Type B pancreatic cell (in vitro differentiated cells): ENCODE measurements around the gene HEATR5A. TPM values are rescaled to one million over a fixed set of nuclear protein-coding genes. Genes with fewer than 3 reads are reported as not detected.
A peak's percentile ranks its signal among the peaks of the same experiment; 100 is the strongest.
"Not testable (repeated sequence)": the region's sequence is repeated elsewhere in the genome, so short reads cannot be mapped to it uniquely, and the experiment has no call there.

Experiments
- DNase-seq: peaks from one replicate; pipeline ENCODE4 v3.0.0; 2021; ENCODE audit warnings: mixed read lengths; ENCODE audit not compliant: unreplicated experiment; ENCODE audit errors: extremely low spot score
- H3K27ac Mint-ChIP-seq: 2 replicates; pipeline ENCODE4 v1.8.0; 2021; ENCODE audit warnings: mild to moderate bottlenecking, mixed read lengths
- H3K27me3 Mint-ChIP-seq: 2 replicates; pipeline ENCODE4 v1.8.0; 2021; ENCODE audit warnings: mixed read lengths
- H3K36me3 Mint-ChIP-seq: 2 replicates; pipeline ENCODE4 v1.8.0; 2021; ENCODE audit warnings: mixed read lengths
- H3K4me1 Mint-ChIP-seq: one replicate; pipeline ENCODE4 v1.8.0; 2021; ENCODE audit warnings: mixed read lengths; ENCODE audit not compliant: unreplicated experiment
- H3K4me3 Mint-ChIP-seq: 2 replicates; pipeline ENCODE4 v1.8.0; 2021; ENCODE audit warnings: mild to moderate bottlenecking, mixed read lengths
- H3K9me3 Mint-ChIP-seq: 2 replicates; pipeline ENCODE4 v1.8.0; 2021; ENCODE audit warnings: mixed read lengths
- total RNA-seq: library from RNA; stranded (reverse); gene quantifications from 2 replicates; pipeline ENCODE4 v1.2.1, GENCODE V29; 2021; ENCODE audit warnings: low replicate concordance
- TF ChIP-seq, protein P1 (sequence below): fragments of 200-600 bp; sonication (generic); conservative IDR thresholded peaks from 2 replicates; pipeline ENCODE4 v1.5.0; 2021; ENCODE audit warnings: antibody characterized with exemption, mild to moderate bottlenecking

The HEATR5A gene
- total RNA-seq, 1 donor from 2014 or later: 26.3 TPM

DNA sequence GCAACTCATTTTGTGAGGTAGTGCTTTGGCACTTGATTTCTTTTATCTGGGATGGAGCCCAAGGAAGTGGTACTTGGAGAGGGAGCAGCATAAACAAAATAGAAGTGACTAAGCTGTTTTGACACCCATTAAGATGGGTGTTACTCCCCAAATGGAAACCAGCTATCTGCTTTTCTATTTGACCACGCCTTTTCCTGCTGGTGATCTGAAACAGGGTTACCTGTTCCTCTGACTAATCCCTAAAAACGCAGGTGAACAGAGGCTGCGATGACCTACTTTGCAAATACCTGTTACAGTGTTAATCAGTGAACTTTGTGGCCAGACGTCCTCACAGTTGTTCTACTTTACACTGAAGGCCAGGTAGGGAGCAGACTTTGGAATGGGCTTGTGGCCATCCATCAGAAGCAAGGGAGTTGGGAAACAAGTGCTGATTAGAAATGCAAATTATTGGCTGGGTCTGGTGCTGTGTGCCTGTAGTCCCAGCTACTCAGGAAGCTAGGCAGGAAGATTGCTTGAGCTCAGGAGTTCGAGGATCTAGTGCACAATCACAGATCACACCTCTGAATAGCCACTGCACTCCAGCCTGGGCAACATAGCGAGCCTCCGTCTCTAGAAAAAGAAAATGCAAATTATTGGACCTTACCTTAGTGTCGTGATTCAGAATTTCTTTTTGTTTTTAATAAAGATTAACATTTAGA, 154.5 kb downstream of the HEATR5A start:
- H3K27ac Mint-ChIP-seq: no peak overlapping the region
- H3K4me1 Mint-ChIP-seq: peaks cover 17% of the 10 kb centered on the region
- no peaks in the 10 kb centered on the region for H3K9me3 Mint-ChIP-seq
- no peaks in the 10 kb centered on the region for H3K36me3 Mint-ChIP-seq
- no peak for DNase-seq
- no peak overlapping the region for H3K4me3 Mint-ChIP-seq
- TF ChIP-seq, protein P1, sequence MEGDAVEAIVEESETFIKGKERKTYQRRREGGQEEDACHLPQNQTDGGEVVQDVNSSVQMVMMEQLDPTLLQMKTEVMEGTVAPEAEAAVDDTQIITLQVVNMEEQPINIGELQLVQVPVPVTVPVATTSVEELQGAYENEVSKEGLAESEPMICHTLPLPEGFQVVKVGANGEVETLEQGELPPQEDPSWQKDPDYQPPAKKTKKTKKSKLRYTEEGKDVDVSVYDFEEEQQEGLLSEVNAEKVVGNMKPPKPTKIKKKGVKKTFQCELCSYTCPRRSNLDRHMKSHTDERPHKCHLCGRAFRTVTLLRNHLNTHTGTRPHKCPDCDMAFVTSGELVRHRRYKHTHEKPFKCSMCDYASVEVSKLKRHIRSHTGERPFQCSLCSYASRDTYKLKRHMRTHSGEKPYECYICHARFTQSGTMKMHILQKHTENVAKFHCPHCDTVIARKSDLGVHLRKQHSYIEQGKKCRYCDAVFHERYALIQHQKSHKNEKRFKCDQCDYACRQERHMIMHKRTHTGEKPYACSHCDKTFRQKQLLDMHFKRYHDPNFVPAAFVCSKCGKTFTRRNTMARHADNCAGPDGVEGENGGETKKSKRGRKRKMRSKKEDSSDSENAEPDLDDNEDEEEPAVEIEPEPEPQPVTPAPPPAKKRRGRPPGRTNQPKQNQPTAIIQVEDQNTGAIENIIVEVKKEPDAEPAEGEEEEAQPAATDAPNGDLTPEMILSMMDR: no peak
- no peaks in the 10 kb centered on the region for H3K27me3 Mint-ChIP-seq

DNA sequence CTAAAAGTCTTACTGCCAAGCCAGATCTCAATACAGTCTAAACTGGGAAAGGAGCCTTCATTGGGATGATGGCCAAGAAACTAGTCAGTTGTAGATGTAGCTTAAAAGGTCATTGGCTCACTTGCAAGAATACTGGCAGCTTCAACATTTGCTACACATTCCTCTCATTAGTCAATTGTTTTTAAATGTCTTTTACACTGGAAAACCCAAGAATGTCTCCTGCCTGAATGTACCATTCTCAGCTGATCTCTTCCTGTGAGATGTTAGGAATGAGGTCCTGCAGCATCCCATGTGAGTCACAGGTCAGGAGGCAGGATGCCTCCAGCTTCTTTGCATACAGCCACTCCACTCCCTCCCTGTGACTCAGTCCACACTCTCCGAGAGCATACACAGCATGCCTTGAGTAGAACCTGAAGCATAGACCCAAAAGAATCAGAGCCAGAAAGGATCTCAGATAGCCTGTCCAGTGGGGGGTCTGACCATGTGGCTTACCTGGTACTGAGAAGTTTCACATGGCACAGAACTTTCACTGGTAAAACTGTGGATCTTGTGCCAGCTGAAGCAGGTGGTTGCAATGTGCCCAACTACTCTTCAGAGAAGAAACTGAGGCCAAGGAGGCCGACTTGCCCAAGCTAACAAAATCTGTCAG, 156.7 kb downstream of the HEATR5A start:
- TF ChIP-seq, protein P1: no peak
- Mint-ChIP-seq H3K27ac (peak overlapping the region; percentile 82), H3K27me3 (no peaks in the 10 kb centered on the region), H3K4me3 (peak overlapping the region; percentile 33), H3K36me3 (no peaks in the 10 kb centered on the region), H3K4me1 (peaks cover 17% of the 10 kb centered on the region), H3K9me3 (no peaks in the 10 kb centered on the region)
- no peak for DNase-seq

DNA sequence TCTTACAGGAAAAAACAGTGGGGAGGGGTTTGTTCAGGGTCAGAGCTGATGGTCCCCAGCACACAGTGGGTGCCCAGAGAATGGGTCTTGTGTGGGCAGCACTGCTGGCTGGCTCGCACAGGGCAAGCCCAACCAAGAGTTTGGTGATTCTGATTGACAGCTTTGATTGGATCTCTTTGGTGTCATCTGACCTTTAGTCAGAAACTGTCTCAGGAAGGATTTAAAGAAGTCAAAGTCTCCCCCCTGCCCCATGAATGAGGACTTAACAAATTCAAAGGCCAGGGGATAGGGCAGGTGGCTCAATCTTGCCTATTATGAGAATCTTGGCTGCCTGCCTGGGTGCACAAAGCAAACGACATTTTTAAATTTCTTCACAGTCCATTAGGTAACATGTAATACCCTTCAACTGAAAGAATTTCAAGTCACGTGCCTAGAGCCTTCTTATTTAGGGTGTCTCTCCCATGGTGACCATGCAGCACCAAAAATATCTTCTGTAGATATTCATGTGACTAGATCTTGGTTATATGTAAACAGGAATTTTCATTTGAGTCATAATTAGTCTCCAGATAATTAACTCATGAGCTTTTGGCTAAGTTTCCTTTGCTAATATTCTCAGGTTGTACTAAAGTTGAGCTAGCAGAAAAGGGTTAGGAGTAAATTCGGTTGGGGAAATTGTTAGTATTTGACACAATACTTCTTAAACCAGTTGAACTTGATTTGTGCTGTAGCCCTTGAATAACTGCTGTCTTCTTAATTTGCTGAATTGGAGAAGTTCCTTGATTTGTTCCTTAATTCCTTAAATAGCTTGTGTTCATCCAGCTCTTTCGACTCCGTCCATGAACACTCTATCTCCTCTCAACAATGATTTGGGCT, 158.3 kb downstream of the HEATR5A start:
- TF ChIP-seq, protein P1: no peak
- Mint-ChIP-seq H3K4me1 (peaks cover 17% of the 10 kb centered on the region), H3K9me3 (no peaks in the 10 kb centered on the region), H3K4me3 (peak overlapping the region; percentile 4), H3K36me3 (no peaks in the 10 kb centered on the region), H3K27ac (peak overlapping the region; percentile 81), H3K27me3 (no peaks in the 10 kb centered on the region)
- no peak for DNase-seq

DNA sequence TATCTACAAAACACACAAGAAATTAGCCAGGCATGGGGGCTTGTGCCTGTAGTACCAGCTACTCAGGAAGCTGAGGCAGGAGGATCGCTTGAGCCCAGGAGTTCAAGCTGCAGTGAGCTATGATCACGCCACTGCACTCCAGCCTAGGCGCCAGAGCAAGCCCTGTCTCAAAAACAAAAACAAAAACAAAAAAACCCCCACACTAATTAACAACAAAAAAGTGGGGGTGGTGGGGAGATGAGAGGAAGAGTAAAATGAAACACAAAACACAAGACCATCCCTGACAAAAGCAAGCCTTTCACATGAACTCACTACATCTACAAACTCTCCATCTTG, 158.9 kb downstream of the HEATR5A start:
- TF ChIP-seq, protein P1: no peak
- Mint-ChIP-seq H3K27ac (peak overlapping the region; percentile 81), H3K4me3 (no peak overlapping the region), H3K4me1 (peaks cover 17% of the 10 kb centered on the region), H3K9me3 (no peaks in the 10 kb centered on the region), H3K27me3 (no peaks in the 10 kb centered on the region), H3K36me3 (no peaks in the 10 kb centered on the region)
- DNase-seq: no peak

DNA sequence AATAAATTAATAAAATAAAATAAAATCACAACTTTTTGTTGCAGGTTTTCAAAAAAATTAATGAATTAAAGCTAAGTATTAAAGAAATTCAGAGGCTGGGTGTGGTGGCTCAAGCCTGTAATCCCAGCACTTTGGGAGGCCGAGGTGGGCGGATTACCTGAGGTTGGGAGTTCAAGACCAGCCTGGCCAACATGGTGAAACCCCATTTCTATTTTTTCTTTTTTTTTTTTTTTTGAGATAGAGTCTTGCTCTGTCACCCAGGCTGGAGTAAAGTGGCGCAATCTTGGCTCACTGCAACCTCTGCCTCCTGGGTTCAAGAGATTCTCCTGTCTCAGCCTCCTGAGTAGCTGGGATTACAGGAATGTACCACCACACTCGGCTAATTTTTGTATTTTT, 161.3 kb downstream of the HEATR5A start:
- H3K36me3 Mint-ChIP-seq, H3K27me3 Mint-ChIP-seq, DNase-seq, H3K9me3 Mint-ChIP-seq, H3K4me3 Mint-ChIP-seq, H3K27ac Mint-ChIP-seq: not testable (repeated sequence)
- peaks cover 17% of the 10 kb centered on the region for H3K4me1 Mint-ChIP-seq
